SK-N-MC (cell line): ENCODE results near the gene GCSAML.

Experiments
- EZH2 ChIP-seq: fragments of 200-600 bp; sonication (generic); IDR thresholded peaks from one replicate; pipeline ENCODE4 v1.6.1; 2017; ENCODE audit warnings: antibody characterized with exemption
- FOXP2 ChIP-seq: optimal IDR thresholded peaks from 2 replicates; pipeline ENCODE3; 2011; ENCODE audit warnings: mild to moderate bottlenecking, moderate library complexity; ENCODE audit not compliant: insufficient read depth; ENCODE audit errors: extremely low read length, control extremely low read depth
- POLR2AphosphoS5 ChIP-seq: IDR thresholded peaks from 2 replicates; pipeline ENCODE4 v1.6.1; 2012; ENCODE audit warnings: mild to moderate bottlenecking, low read depth, low read length, borderline replicate concordance

DNA sequence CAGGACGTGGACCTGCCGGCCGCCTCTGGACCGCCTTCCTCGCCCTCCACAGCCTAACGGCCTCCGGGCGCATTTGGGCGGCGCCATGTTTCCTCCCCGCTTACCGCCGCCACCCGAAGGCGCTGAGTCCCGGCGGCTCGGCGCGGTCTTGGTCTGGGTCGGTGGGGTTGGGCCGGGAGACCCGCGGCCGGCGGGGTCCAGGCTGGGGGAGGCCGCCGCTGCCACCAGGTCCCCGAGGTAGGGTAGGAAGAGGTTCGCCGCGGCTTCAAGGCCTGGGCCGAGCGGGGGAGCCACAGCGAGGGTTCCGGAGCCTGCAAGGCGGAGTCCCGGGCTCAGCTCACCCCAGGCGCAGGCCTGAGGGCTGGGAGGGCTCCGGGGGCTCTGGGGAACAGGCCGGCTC, 18.1 kb upstream of the GCSAML start:
- no peak for TF ChIP-seq POLR2AphosphoS5
- TF ChIP-seq EZH2 = no peak
- TF ChIP-seq FOXP2 = no peak
